B cell (primary cell): ENCODE results near the gene ARID3A.

Experiments
- CTCF ChIP-seq: fragments of 200-600 bp; IDR thresholded peaks from one replicate; pipeline ENCODE4 v1.8.0; 2022; ENCODE audit warnings: antibody characterized with exemption, mild to moderate bottlenecking
- EZH2 ChIP-seq: IDR thresholded peaks from 2 replicates; pipeline ENCODE4 v1.6.1; 2012; ENCODE audit warnings: borderline replicate concordance, low read depth, mild to moderate bottlenecking, moderate library complexity, low read length; ENCODE audit not compliant: insufficient read depth, poor library complexity, severe bottlenecking

GRCh38 chr19:1010586-1011510 lies 85.0 kb downstream of the ARID3A start:
- TF ChIP-seq EZH2 (no peak), CTCF (no peak)
